Left lung (tissue), 10 donors: ENCODE data around the gene SERPIND1. TPM values are rescaled to one million over a fixed set of nuclear protein-coding genes. Genes with fewer than 3 reads are reported as not detected.
"Not testable (repeated sequence)": the region's sequence is repeated elsewhere in the genome, so short reads cannot be mapped to it uniquely, and the experiment has no call there.

ENCODE experiments used
- ATAC-seq: fragments of 200-7000 bp; cut with Tn5 transposase; one replicate; pipeline ENCODE4 v1.9.1; 2020; ENCODE audit warnings: moderate library complexity
- DNase-seq, 4 donors: peaks; one replicate each; pipeline ENCODE4 v3.0.0-alpha.2; 2013 to 2020
- H3K27ac ChIP-seq, 2 donors: fragments of 200-600 bp; sonication (generic) in 1 of 2; one replicate each; pipeline versions ENCODE4 v1.5.0 to v1.8.0; 2020 to 2021
- H3K27me3 ChIP-seq, 2 donors: fragments of 200-600 bp; sonication (generic) in 1 of 2; one replicate each; pipeline versions ENCODE4 v1.5.0 to v1.8.0; 2020 to 2021
- H3K36me3 ChIP-seq, 2 donors: fragments of 200-600 bp; sonication (generic) in 1 of 2; one replicate each; pipeline versions ENCODE4 v1.5.0 to v1.8.0; 2020 to 2021
- H3K4me1 ChIP-seq, 2 donors: fragments of 200-600 bp; one replicate each; pipeline ENCODE4 v1.8.0; 2021
- H3K4me3 ChIP-seq, 2 donors: fragments of 200-600 bp; sonication (generic) in 1 of 2; one replicate each; pipeline versions ENCODE4 v1.5.0 to v1.8.0; 2020 to 2021; ENCODE audit warnings: mild to moderate bottlenecking in 1 of 2
- H3K9me3 ChIP-seq, 2 donors: fragments of 200-600 bp; sonication (generic) in 1 of 2; one replicate each; pipeline versions ENCODE4 v1.5.0 to v1.8.0; 2020 to 2021
- CTCF ChIP-seq, 2 donors: fragments of 200-600 bp; sonication (generic) in 1 of 2; IDR thresholded peaks; one replicate each; pipeline versions ENCODE4 v1.5.0 to v1.8.0; 2021; ENCODE audit warnings: antibody characterized with exemption in 2 of 2
- intact Hi-C, 2 donors: fragments of 100-400 bp; cut with DNase I; formaldehyde crosslinking; loops; one replicate each; pipeline versions ENCODE4 v1.11.2 to v1.14.2; 2022
- polyA plus RNA-seq, 6 donors: library from polyadenylated mRNA; unstranded; fragments of 120-200 nt; gene quantifications; one replicate each; pipeline ENCODE4 v1.2.1, GENCODE V29; 2013; ENCODE audit not compliant: insufficient read length in 6 of 6
- total RNA-seq, 2 donors: library from RNA; stranded (reverse); fragmentation: NEBNext Ultra II Directional; extraction: Animal tissue kit (Norgen Biotek cat#: 25700); gene quantifications; one replicate each; pipeline ENCODE4 v1.2.1, GENCODE V29; 2021
- donor health status: DM: no; HTN: yes; CAD: no.
- donor health status: DM: no; HTN: no; CAD: no.

SERPIND1 gene
- total and polyA plus RNA-seq, 8 donors: 0.13 to 3.5 (median 0.40) TPM; not detected in 1

- H3K36me3 ChIP-seq: peaks cover 0 to 84% of the 10 kb centered on the region in 2 donors
- H3K9me3 ChIP-seq: no peaks in the 10 kb centered on the region
- H3K4me3 ChIP-seq: no peak overlapping the region
- no peak for ATAC-seq
- DNase-seq: peak in 1 of 4 donors; percentile 20
- intact Hi-C loops: loop anchor here in 1 of 2 donors (10.0 kb wide), 1 partner anchor 56 kb away; no protein-coding TSS in a partner anchor
- TF ChIP-seq CTCF (IDR thresholded peaks at IDR 0.05): no peak
- H3K27me3 ChIP-seq: no peaks in the 10 kb centered on the region
- no peak overlapping the region for H3K27ac ChIP-seq
- no peaks in the 10 kb centered on the region for H3K4me1 ChIP-seq
Observed at GRCh38 chr22:20728523-20729190, 45.3 kb upstream of the SERPIND1 start.

GRCh38 chr22:20729194-20729593 is 44.7 kb upstream of the SERPIND1 start:
- ATAC-seq (no peak), DNase-seq (peak in 1 of 4 donors; percentile 54)
- Histone ChIP-seq H3K27ac (no peak overlapping the region), H3K36me3 (peaks cover 0 to 84% of the 10 kb centered on the region in 2 donors), H3K4me3 (no peak overlapping the region), H3K4me1 (no peaks in the 10 kb centered on the region), H3K9me3 (no peaks in the 10 kb centered on the region), H3K27me3 (no peaks in the 10 kb centered on the region)
- intact Hi-C loops: loop anchor here in 1 of 2 donors (10.0 kb wide), 1 partner anchor 56 kb away; no protein-coding TSS in a partner anchor
- TF ChIP-seq CTCF (IDR thresholded peaks at IDR 0.05): no peak

- H3K9me3 ChIP-seq, intact Hi-C loops, ATAC-seq, H3K27me3 ChIP-seq, H3K27ac ChIP-seq, H3K4me3 ChIP-seq, H3K4me1 ChIP-seq: not testable (repeated sequence)
- DNase-seq: peak in 1 of 4 donors; percentile 6
- H3K36me3 ChIP-seq: peaks cover 0 to 56% of the 10 kb centered on the region in 2 donors
Observed at GRCh38 chr22:20732431-20732830, 41.5 kb upstream of the SERPIND1 start.

- Histone ChIP-seq H3K4me1 (peaks cover 0 to 10% of the 10 kb centered on the region in 2 donors), H3K36me3 (peaks cover 0 to 38% of the 10 kb centered on the region in 2 donors)
- H3K27ac ChIP-seq, H3K27me3 ChIP-seq, DNase-seq, H3K9me3 ChIP-seq, intact Hi-C loops, H3K4me3 ChIP-seq, ATAC-seq: not testable (repeated sequence)
Observed at GRCh38 chr22:20735356-20736162, 38.4 kb upstream of the SERPIND1 start.

GRCh38 chr22:20736891-20737290 is 37.0 kb upstream of the SERPIND1 start:
- ATAC-seq, H3K4me3 ChIP-seq, DNase-seq, H3K27me3 ChIP-seq, H3K9me3 ChIP-seq, H3K27ac ChIP-seq, intact Hi-C loops: not testable (repeated sequence)
- peaks cover 0 to 43% of the 10 kb centered on the region in 2 donors for H3K36me3 ChIP-seq
- peaks cover 0 to 10% of the 10 kb centered on the region in 2 donors for H3K4me1 ChIP-seq

GRCh38 chr22:20738394-20739089 is 35.4 kb upstream of the SERPIND1 start:
- DNase-seq (no peak), ATAC-seq (peak; percentile 32)
- intact Hi-C loops: no loop called here
- H3K27ac ChIP-seq: peak overlapping the region in 1 of 2 donors; percentile 53
- H3K4me1 ChIP-seq: peaks cover 0 to 10% of the 10 kb centered on the region in 2 donors
- no peaks in the 10 kb centered on the region for H3K9me3 ChIP-seq
- H3K36me3 ChIP-seq: peaks cover 0 to 47% of the 10 kb centered on the region in 2 donors
- no peaks in the 10 kb centered on the region for H3K27me3 ChIP-seq
- TF ChIP-seq CTCF (IDR thresholded peaks at IDR 0.05): no peak
- H3K4me3 ChIP-seq: no peak overlapping the region
